ENCODE measurements around the gene TGFBR3L. TPM values are rescaled to one million over a fixed set of nuclear protein-coding genes. Genes with fewer than 3 reads are reported as not detected.
A peak's percentile ranks its signal among the peaks of the same experiment; 100 is the strongest.

The TGFBR3L gene
- total RNA-seq, 1 experiment from 2014 or later, result 9.8 TPM

DNA sequence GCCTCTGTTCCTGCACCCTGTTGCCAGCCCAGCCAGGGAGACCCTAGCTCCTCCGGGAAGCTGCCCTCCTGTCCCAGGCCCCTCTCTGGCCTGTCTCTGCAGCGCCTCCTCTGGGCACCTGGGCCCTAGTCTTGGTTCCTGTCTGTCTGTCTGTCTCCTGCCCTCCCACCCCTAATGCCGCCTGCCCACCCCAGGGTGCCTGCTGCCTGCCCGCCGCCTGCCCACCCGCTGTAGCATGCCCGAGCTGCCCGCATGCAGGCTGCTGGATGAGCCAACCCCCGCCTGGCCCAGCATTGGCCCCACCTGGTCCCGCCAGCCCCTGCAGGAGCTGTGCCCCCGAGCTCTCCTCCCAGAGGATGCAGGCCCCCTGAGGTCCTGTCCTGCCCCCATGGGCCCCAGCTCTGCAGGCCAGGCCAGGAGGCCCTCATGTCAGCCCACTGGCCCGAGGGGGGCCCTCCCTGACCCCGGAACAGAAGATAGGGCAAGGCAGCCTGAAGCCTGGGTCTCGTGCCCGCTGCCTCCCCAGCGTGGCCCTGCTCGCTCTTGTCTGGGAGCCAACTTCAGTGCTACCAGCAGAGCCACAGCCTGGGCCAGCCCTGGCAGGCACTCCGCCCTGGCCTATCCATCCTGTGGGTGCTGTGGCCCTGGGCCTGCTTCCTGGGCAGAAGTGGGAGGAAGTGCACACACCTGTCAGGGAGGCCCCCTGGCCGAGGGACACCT, 5.7 kb upstream of the TGFBR3L start:
- no TSS peak for BruUV-seq (replicated peaks)
- Histone ChIP-seq H3K27me3 (replicated peaks; ENCODE audit: control insufficient read depth, insufficient read depth, low read length) (no peaks in the 10 kb centered on the region), H3K4me3 (ENCODE audit: low read depth, low read length) (no peak overlapping the region), H3K9me3 (no peaks in the 10 kb centered on the region), H3K36me3 (ENCODE audit: control insufficient read depth, insufficient read depth, low read length) (peaks cover 2% of the 10 kb centered on the region; the same call in 1 of the 2 replicates), H3K4me1 (peaks cover 9% of the 10 kb centered on the region; the same call in 1 of the 2 replicates)
- ChIA-PET POLR2A (no interaction called here), CTCF (interaction anchor here (1.3 kb wide), 1 partner anchor 11 kb away, joined by 4 read pairs; the partner anchor contains the start of gene SNAPC2)
- Mint-ChIP-seq H3K4me3 (ENCODE audit: unreplicated experiment) (no peak overlapping the region), H3K36me3 (ENCODE audit: insufficient read depth, unreplicated experiment) (peaks cover 44% of the 10 kb centered on the region), H3K9me3 (ENCODE audit: unreplicated experiment) (no peaks in the 10 kb centered on the region), H3K4me1 (ENCODE audit: low read depth, unreplicated experiment) (peaks cover 6% of the 10 kb centered on the region), H3K27me3 (ENCODE audit: insufficient read depth, unreplicated experiment) (no peaks in the 10 kb centered on the region), H3K27ac (ENCODE audit: unreplicated experiment) (no peak overlapping the region)
- intact Hi-C loops (cut with micrococcal nuclease; ENCODE audit: unreplicated experiment), result no loop called here
- DNase-seq, result peak in 1 of 2 experiments; percentile 17
- TF ChIP-seq, protein P1, sequence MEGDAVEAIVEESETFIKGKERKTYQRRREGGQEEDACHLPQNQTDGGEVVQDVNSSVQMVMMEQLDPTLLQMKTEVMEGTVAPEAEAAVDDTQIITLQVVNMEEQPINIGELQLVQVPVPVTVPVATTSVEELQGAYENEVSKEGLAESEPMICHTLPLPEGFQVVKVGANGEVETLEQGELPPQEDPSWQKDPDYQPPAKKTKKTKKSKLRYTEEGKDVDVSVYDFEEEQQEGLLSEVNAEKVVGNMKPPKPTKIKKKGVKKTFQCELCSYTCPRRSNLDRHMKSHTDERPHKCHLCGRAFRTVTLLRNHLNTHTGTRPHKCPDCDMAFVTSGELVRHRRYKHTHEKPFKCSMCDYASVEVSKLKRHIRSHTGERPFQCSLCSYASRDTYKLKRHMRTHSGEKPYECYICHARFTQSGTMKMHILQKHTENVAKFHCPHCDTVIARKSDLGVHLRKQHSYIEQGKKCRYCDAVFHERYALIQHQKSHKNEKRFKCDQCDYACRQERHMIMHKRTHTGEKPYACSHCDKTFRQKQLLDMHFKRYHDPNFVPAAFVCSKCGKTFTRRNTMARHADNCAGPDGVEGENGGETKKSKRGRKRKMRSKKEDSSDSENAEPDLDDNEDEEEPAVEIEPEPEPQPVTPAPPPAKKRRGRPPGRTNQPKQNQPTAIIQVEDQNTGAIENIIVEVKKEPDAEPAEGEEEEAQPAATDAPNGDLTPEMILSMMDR (IDR thresholded peaks at IDR 0.05; ENCODE audit: insufficient read depth in 1 of 2, low read depth in 1 of 2, low read length in 1 of 2, severe bottlenecking in 1 of 2, unreplicated experiment in 1 of 2), result no peak

DNA sequence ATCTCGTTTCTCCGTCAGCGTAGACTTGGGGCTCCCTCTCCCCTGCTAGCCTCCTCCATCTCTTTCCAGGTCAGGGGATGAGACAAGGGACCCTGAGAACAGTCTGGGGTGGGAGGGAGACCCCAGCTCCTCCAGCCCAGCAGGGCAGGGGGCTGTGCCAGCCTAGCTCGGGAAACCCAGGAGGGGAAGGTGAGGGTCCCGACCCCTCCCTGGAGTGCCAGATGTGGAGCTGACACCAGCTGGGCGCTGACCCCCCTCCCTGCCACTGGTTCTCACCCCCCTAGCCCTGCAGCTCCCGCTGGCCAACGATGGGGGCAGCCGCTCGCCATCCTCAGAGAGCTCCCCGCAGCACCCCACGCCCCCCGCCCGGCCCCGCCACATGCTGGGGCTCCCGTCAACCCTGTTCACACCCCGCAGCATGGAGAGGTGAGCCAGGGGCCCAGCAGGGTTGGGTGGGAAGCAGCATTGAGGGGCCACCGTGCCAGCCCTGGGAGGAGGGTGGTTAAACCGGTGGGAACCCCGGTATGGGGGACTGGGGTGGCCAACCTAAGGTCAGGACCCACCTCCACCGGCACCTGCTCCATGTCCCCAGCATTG, 5.1 kb upstream of the TGFBR3L start:
- CTCF ChIA-PET, result interaction anchor here (1.3 kb wide), 1 partner anchor 11 kb away, joined by 4 read pairs; the partner anchor contains the start of gene SNAPC2
- no TSS peak for BruUV-seq (replicated peaks)

More for the DNA sequence above, 5.1 kb upstream of the TGFBR3L start:
- Mint-ChIP-seq H3K27me3 (ENCODE audit: insufficient read depth, unreplicated experiment) (no peaks in the 10 kb centered on the region), H3K36me3 (ENCODE audit: insufficient read depth, unreplicated experiment) (peaks cover 40% of the 10 kb centered on the region), H3K27ac (ENCODE audit: unreplicated experiment) (no peak overlapping the region), H3K4me3 (ENCODE audit: unreplicated experiment) (no peak overlapping the region), H3K9me3 (ENCODE audit: unreplicated experiment) (no peaks in the 10 kb centered on the region), H3K4me1 (ENCODE audit: low read depth, unreplicated experiment) (peaks cover 6% of the 10 kb centered on the region)
- intact Hi-C loops (cut with micrococcal nuclease; ENCODE audit: unreplicated experiment), result no loop called here
- H3K4me1 ChIP-seq, result peaks cover 7% of the 10 kb centered on the region; the same call in 1 of the 2 replicates
- H3K9me3 ChIP-seq, result no peaks in the 10 kb centered on the region
- DNase-seq, result no peak
- POLR2A ChIA-PET, result no interaction called here
- H3K27me3 ChIP-seq (replicated peaks; ENCODE audit: control insufficient read depth, insufficient read depth, low read length), result no peaks in the 10 kb centered on the region
- TF ChIP-seq, protein P1 (IDR thresholded peaks at IDR 0.05; ENCODE audit: insufficient read depth in 1 of 2, low read depth in 1 of 2, low read length in 1 of 2, severe bottlenecking in 1 of 2, unreplicated experiment in 1 of 2), result no peak
- no peak overlapping the region for H3K4me3 ChIP-seq (ENCODE audit: low read depth, low read length)
- peaks cover 1% of the 10 kb centered on the region; the same call in 1 of the 2 replicates for H3K36me3 ChIP-seq (ENCODE audit: control insufficient read depth, insufficient read depth, low read length)
